Left ventricle myocardium inferior (tissue), 1 donor: ENCODE data around the gene NT5M. TPM values are rescaled to one million over a fixed set of nuclear protein-coding genes. Genes with fewer than 3 reads are reported as not detected.

Experiments
- DNase-seq: peaks from one replicate; pipeline ENCODE4 v3.0.0-alpha.2; 2020
- H3K27ac ChIP-seq: fragments of 200-600 bp; replicated peaks from 2 replicates; pipeline ENCODE4 v1.8.0; 2021
- H3K27me3 ChIP-seq: fragments of 200-600 bp; 2 replicates; pipeline ENCODE4 v1.8.0; 2021; ENCODE audit warnings: low read depth
- H3K36me3 ChIP-seq: fragments of 200-600 bp; 2 replicates; pipeline ENCODE4 v1.8.0; 2021
- H3K4me1 ChIP-seq: fragments of 200-600 bp; 2 replicates; pipeline ENCODE4 v1.8.0; 2021
- H3K4me3 ChIP-seq: fragments of 200-600 bp; 2 replicates; pipeline ENCODE4 v1.8.0; 2021; ENCODE audit warnings: mild to moderate bottlenecking, moderate library complexity
- H3K9me3 ChIP-seq: fragments of 200-600 bp; replicated peaks from 2 replicates; pipeline ENCODE4 v1.8.0; 2021
- CTCF ChIP-seq: fragments of 200-600 bp; IDR thresholded peaks from 2 replicates; pipeline ENCODE4 v1.8.0; 2021; ENCODE audit warnings: antibody characterized with exemption, mild to moderate bottlenecking, borderline replicate concordance
- intact Hi-C: fragments of 100-400 bp; cut with micrococcal nuclease; formaldehyde crosslinking; loops from one replicate; pipeline ENCODE4 v1.11.0; 2022
- total RNA-seq: library from RNA; stranded (reverse); fragmentation: NEBNext Ultra II Directional; extraction: Animal tissue kit (Norgen Biotek cat#: 25700); gene quantifications from one replicate; pipeline ENCODE4 v1.2.1, GENCODE V29; 2021
- donor health status: DM: no; HTN: yes; CAD: no; lungs with severe emphysema.

NT5M gene
- total RNA-seq, 1 donor from 2014 or later: 11.2 TPM

- intact Hi-C loops: no loop called here
- no peaks in the 10 kb centered on the region for H3K27me3 ChIP-seq
- DNase-seq: no peak
- H3K4me1 ChIP-seq: no peaks in the 10 kb centered on the region
- H3K4me3 ChIP-seq: no peak overlapping the region
- H3K9me3 ChIP-seq: no peaks in the 10 kb centered on the region
- no peak overlapping the region for H3K27ac ChIP-seq
- no peaks in the 10 kb centered on the region for H3K36me3 ChIP-seq
- no peak for TF ChIP-seq CTCF
These were observed 22.1 kb downstream of the NT5M start for GRCh38 chr17:17325228-17325627.

- Histone ChIP-seq H3K9me3 (no peaks in the 10 kb centered on the region), H3K36me3 (no peaks in the 10 kb centered on the region), H3K27ac (no peak overlapping the region), H3K4me1 (no peaks in the 10 kb centered on the region), H3K27me3 (no peaks in the 10 kb centered on the region), H3K4me3 (no peak overlapping the region)
- intact Hi-C loops: no loop called here
- no peak for TF ChIP-seq CTCF
- DNase-seq: no peak
These were observed 22.6 kb downstream of the NT5M start for GRCh38 chr17:17325816-17326215.

- no peaks in the 10 kb centered on the region for H3K36me3 ChIP-seq
- intact Hi-C loops: no loop called here
- no peak for TF ChIP-seq CTCF
- H3K4me1 ChIP-seq: no peaks in the 10 kb centered on the region
- H3K27ac ChIP-seq: no peak overlapping the region
- H3K27me3 ChIP-seq: no peaks in the 10 kb centered on the region
- H3K4me3 ChIP-seq: no peak overlapping the region
- no peaks in the 10 kb centered on the region for H3K9me3 ChIP-seq
- DNase-seq: no peak
These were observed 23.2 kb downstream of the NT5M start for GRCh38 chr17:17326275-17326875.

- H3K27me3 ChIP-seq: no peaks in the 10 kb centered on the region
- H3K4me3 ChIP-seq: no peak overlapping the region
- H3K9me3 ChIP-seq: no peaks in the 10 kb centered on the region
- no peak for TF ChIP-seq CTCF
- no peaks in the 10 kb centered on the region for H3K4me1 ChIP-seq
- H3K36me3 ChIP-seq: no peaks in the 10 kb centered on the region
- H3K27ac ChIP-seq: no peak overlapping the region
- intact Hi-C loops: no loop called here
- no peak for DNase-seq
These were observed 25.1 kb downstream of the NT5M start for GRCh38 chr17:17328251-17328650.

- Histone ChIP-seq H3K27ac (no peak overlapping the region), H3K27me3 (no peaks in the 10 kb centered on the region), H3K4me1 (peaks cover 3% of the 10 kb centered on the region), H3K4me3 (no peak overlapping the region), H3K9me3 (no peaks in the 10 kb centered on the region), H3K36me3 (no peaks in the 10 kb centered on the region)
- intact Hi-C loops: no loop called here
- DNase-seq: no peak
- no peak for TF ChIP-seq CTCF
These were observed 38.3 kb downstream of the NT5M start for GRCh38 chr17:17341452-17341851.
